Stimulated activated CD4-positive, alpha-beta T cell treated with anti-CD3 and anti-CD28 coated beads, Interleukin-12 subunit alpha, Interleukin-12 subunit beta, amount 100 ng/mL, for 48 hours (primary cell): ENCODE measurements around the gene TIMM9.
A peak's percentile ranks its signal among the peaks of the same experiment; 100 is the strongest.
"Not testable (repeated sequence)": the region's sequence is repeated elsewhere in the genome, so short reads cannot be mapped to it uniquely, and the experiment has no call there.

Experiments used
- DNase-seq, 3 donors: peaks; one replicate each; pipeline ENCODE4 v3.0.0-alpha.2; 2020; ENCODE audit warnings: low read depth in 2 of 3, low spot score in 1 of 3

Gene TIMM9

GRCh38 chr14:58398895-58399294 lies 28.4 kb downstream of the TIMM9 start:
- no peak for DNase-seq

GRCh38 chr14:58398495-58398894 lies 28.8 kb downstream of the TIMM9 start:
- DNase-seq = no peak

DNA sequence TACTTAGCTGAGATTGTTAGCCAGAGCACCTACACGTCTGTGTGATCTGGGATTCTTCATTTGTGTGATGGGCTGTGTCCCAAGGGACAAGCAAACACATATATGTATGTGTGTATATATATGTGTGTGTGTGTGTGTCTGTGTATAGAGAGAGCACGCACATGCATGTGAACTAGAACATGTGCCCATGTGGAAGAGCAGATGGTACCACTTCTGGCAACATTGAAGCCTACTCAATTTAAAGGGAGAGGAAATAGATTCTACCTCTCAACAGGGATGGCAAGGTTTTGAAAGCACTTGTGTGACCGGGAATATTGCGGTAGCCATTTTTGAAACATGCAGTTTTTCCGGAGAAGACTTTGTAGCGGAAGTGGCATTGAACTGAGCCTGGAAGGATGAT lies 30.2 kb downstream of the TIMM9 start:
- DNase-seq = no peak

- DNase-seq = peak; percentile 54 to 72 (median 55)
Measured at GRCh38 chr14:58395812-58396788, 31.2 kb downstream of the TIMM9 start, which contains the start of gene TOMM20L. Gene TOMM20L (plus strand): TSS chr14:58395930. CDS start chr14:58395958, 28 bp downstream.

DNA sequence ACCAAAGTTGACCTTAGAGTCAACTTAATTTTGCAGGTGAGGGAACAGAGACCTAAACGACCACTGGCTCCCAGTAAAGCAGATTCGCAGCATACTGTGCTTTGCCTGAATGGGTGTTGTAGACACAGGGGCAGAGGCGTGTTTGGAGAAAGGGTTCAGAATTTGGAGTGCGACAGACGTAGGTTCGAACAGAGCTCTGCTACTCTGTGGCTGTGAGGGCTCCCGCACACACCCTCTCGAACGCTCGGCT lies 31.8 kb downstream of the TIMM9 start:
- DNase-seq = no peak

DNA sequence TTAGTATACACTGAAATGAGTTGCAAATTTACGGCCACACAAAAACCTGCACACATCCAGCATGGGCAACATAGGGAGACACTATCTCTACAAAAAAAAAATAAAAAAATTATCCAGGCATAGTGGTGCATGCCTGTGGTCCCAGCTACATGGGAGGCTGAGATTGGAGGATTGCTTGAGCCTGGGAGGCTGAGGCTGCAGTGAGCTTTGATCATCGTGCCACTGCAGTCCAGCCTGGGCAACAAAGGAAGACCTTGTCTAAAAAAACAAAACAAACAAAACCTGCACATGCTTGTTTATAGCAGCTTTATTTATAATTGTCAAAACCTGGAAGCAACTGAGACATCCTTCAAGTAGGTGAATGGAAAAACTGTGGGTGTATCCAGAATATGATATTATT lies 36.5 kb downstream of the TIMM9 start:
- DNase-seq = no peak

DNA sequence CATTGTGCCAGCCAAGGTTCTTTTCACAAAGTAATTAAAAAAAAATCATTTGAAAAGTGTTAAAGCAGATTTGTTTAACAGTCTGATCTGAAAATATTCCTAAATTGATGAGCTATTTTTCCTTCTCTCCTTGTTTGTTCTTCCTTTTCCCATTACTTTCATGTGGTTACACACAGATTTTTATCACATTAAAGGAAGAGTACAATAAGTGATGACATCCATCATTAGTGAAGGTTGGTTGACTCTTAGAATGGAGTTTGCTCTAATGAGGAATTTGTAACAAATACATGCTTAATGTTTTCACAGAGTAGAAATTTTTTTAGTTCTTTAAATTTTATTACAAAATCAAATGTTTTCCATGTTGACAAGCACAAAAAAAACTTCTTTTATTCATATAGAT lies 50.5 kb downstream of the TIMM9 start:
- DNase-seq = no peak

DNA sequence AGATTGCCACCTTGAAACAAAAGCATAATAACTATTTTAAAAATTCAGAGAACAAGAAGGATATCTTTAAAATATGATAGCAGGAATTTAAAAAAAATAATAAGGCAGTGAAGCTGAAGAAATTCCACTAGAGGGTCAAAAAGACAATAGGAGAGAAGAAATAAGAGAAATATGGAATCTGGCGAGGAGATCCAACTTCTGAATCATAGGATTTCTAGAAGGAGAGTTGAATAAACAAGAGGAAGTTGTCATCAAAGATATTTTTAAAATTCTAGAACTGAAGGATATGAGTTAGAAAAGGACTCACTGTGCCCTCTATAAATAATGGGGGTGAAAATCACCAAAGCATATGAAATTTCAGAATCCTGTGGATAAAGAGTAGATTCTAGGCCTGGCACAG lies 58.4 kb downstream of the TIMM9 start:
- no peak for DNase-seq

DNA sequence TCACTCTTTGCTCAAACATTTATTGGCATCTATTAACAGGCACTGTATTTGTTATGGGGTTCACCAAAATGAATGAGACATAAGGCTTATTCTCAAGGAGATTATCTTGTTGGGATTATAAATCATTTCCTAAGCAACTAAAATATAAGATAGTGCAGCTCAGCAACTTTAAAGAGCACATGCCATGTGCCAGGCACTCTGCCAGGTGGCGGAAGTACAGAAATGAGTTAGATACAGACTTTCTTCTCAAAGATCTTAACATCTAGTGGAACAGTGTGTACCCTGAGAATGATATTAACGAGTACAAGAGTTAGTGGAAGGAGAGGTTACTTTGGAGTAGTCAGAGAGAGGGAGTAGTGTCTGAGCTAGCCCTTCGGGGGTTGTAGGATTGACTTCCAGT lies 60.0 kb downstream of the TIMM9 start:
- no peak for DNase-seq

DNA sequence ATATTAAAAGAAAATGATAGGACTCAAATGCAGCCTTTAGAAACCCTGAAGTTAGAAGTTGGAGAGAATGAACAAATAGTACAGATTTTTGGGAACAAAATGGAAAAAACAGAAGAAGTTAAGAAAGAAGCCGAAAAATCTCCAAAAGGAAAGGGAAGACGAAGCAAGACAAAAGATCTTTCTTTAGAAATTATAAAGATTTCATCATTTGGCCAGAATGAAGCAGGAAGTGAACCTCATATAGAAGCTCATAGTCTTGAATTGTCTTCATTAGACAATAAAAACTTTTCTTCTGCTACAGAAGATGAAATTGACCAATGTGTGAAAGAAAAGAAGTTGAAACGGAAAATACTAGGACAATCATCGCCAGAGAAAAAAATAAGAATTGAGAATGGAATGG lies 63.0 kb downstream of the TIMM9 start:
- no peak for DNase-seq

GRCh38 chr14:58362798-58363412 lies 64.4 kb downstream of the TIMM9 start:
- no peak for DNase-seq

GRCh38 chr14:58362272-58362671 lies 65.1 kb downstream of the TIMM9 start:
- DNase-seq = not testable (repeated sequence)
